Keratinocyte (primary cell): ENCODE data around the gene CBX3.

Experiments used
- CTCF ChIP-seq, 3 experiments: IDR thresholded peaks in 1 of 3; conservative IDR thresholded peaks in 1 of 3; optimal IDR thresholded peaks in 1 of 3; 2 replicates in 2 of 3; 3 replicates in 1 of 3; pipeline versions ENCODE3 to v1.5.1; 2011; ENCODE audit warnings: low read length in 3 of 3, mild to moderate bottlenecking in 3 of 3, moderate library complexity in 2 of 3, control low read depth in 1 of 3, inconsistent platforms in 1 of 3; ENCODE audit not compliant: insufficient read depth in 2 of 3; ENCODE audit errors: extremely low read depth in 1 of 3
- EZH2 ChIP-seq: IDR thresholded peaks from one replicate; pipeline ENCODE4 v1.6.1; 2012; ENCODE audit warnings: inconsistent platforms, mild to moderate bottlenecking, low read length, moderate library complexity

- TF ChIP-seq CTCF (optimal IDR thresholded peaks at IDR 0.05 in 1 of 3, IDR thresholded peaks at IDR 0.05 in 1 of 3, conservative IDR thresholded peaks at IDR 0.05 in 1 of 3; ENCODE audit: extremely low read depth in 1 of 3, insufficient read depth in 2 of 3, low read length in 3 of 3) (no peak), EZH2 (no peak)
Observed at GRCh38 chr7:26190417-26190869, 11.1 kb upstream of the CBX3 start.
